22Rv1 (cell line): Measurements from ENCODE around the gene ATP6V1G3.

ENCODE experiments used
- H3K27ac ChIP-seq: fragments of 450-650 bp; 2 replicates; pipeline ENCODE4 v1.5.1; 2017
- CTCF ChIP-seq: fragments of 450-650 bp; IDR thresholded peaks from 2 replicates; pipeline ENCODE4 v1.5.1; 2017; ENCODE audit warnings: mild to moderate bottlenecking
- ZFX ChIP-seq: fragments of 450-650 bp; IDR thresholded peaks from 2 replicates; pipeline ENCODE4 v1.6.1; 2017; ENCODE audit warnings: antibody characterized with exemption, borderline replicate concordance

The ATP6V1G3 gene

GRCh38 chr1:198520524-198521254, 19.8 kb downstream of the ATP6V1G3 start:
- no peak overlapping the region for H3K27ac ChIP-seq
- TF ChIP-seq ZFX (no peak), CTCF (no peak)

- TF ChIP-seq ZFX (no peak), CTCF (no peak)
- no peak overlapping the region for H3K27ac ChIP-seq
Observed at GRCh38 chr1:198519639-198520501, 20.6 kb downstream of the ATP6V1G3 start.

- no peak for TF ChIP-seq CTCF
- no peak for TF ChIP-seq ZFX
- no peak overlapping the region for H3K27ac ChIP-seq
Observed at GRCh38 chr1:198517623-198518199, 22.8 kb downstream of the ATP6V1G3 start.

GRCh38 chr1:198500096-198500495, 40.4 kb downstream of the ATP6V1G3 start:
- H3K27ac ChIP-seq, result no peak overlapping the region
- TF ChIP-seq CTCF (no peak), ZFX (no peak)

- no peak overlapping the region for H3K27ac ChIP-seq
- TF ChIP-seq ZFX (no peak), CTCF (no peak)
Observed at GRCh38 chr1:198499588-198499987, 40.9 kb downstream of the ATP6V1G3 start.

- no peak for TF ChIP-seq CTCF
- no peak for TF ChIP-seq ZFX
Observed at GRCh38 chr1:198498881-198499280, 41.6 kb downstream of the ATP6V1G3 start.

GRCh38 chr1:198498103-198498385, 42.4 kb downstream of the ATP6V1G3 start:
- TF ChIP-seq CTCF, result no peak
- TF ChIP-seq ZFX, result no peak
- H3K27ac ChIP-seq, result no peak overlapping the region

More at GRCh38 chr1:198498881-198499280, 41.6 kb downstream of the ATP6V1G3 start:
- H3K27ac ChIP-seq, result no peak overlapping the region
